Measurements from ENCODE around the gene NTM. TPM values are rescaled to one million over a fixed set of nuclear protein-coding genes. Genes with fewer than 3 reads are reported as not detected.

The NTM gene
- total and polyA plus RNA-seq, 2 of the 8 experiments (the other 6 are each of a cell fraction or from before 2014, with no cell fraction given), result 13.4 to 20.0 TPM

GRCh38 chr11:131622193-131622592, 251.8 kb downstream of the NTM start:
- H3K9me3 ChIP-seq (ENCODE audit: insufficient read depth in 2 of 2, low read depth in 1 of 2, low read length in 1 of 2), result no peaks in the 10 kb centered on the region
- no peak overlapping the region for H2BK5ac ChIP-seq (ENCODE audit: low read depth, low read length)
- WGBS, 2 experiments (ENCODE audit: extremely low coverage in 1 of 2, insufficient coverage in 1 of 2, insufficient read length in 1 of 2, insufficient replicate concordance in 2 of 2, low coverage in 1 of 2, low lambda C conversion rate in 2 of 2, missing lambda C conversion rate in 1 of 2), result 94% methylated on average over 8 of the region's 8 CpGs; no CpG with 5 or more reads in 1 of the 2 experiments
- ChIA-PET POLR2A (ENCODE audit: partially characterized antibody) (no interaction called here), CTCF (ENCODE audit: partially characterized antibody) (interaction anchor here (0.7 to 16.7 kb wide), 6 partner anchors 8 to 66 kb away, joined by 3 to 150 read pairs (median 8); no protein-coding TSS in a partner anchor)
- H2BK120ac ChIP-seq (replicated peaks; ENCODE audit: low read depth, low read length), result no peak overlapping the region
- H3K56ac ChIP-seq (replicated peaks; ENCODE audit: insufficient read length, low read depth, low read length), result no peak overlapping the region
- no peak for DNase-seq (ENCODE audit: low read depth in 1 of 2, low spot score in 2 of 2)
- H3K4ac ChIP-seq (replicated peaks; ENCODE audit: insufficient read length, low read depth, low read length), result no peak overlapping the region
- H3K4me1 ChIP-seq (replicated peaks in 1 of 4; ENCODE audit: control insufficient read depth in 3 of 4, insufficient read depth in 4 of 4, low read length in 3 of 4), result no peaks in the 10 kb centered on the region
- H3K79me1 ChIP-seq (ENCODE audit: low read depth, low read length), result no peaks in the 10 kb centered on the region
- H3K27ac ChIP-seq (ENCODE audit: low read depth, low read length), result no peak overlapping the region
- H3K4me3 ChIP-seq (ENCODE audit: extremely low read depth in 1 of 4, insufficient read depth in 2 of 4, low read depth in 3 of 4, low read length in 4 of 4), result no peak overlapping the region
- no peaks in the 10 kb centered on the region for H3K79me2 ChIP-seq (ENCODE audit: control insufficient read depth in 1 of 2, insufficient read depth in 2 of 2, low read length in 2 of 2)
- no peak overlapping the region for H3K4me2 ChIP-seq (ENCODE audit: insufficient read depth in 1 of 2, low read depth in 2 of 2, low read length in 2 of 2)
- H3K14ac ChIP-seq (ENCODE audit: insufficient read length), result no peak overlapping the region
- H3K23ac ChIP-seq (ENCODE audit: insufficient read length), result no peak overlapping the region
- no peaks in the 10 kb centered on the region for H3K27me3 ChIP-seq (replicated peaks in 1 of 4; ENCODE audit: control insufficient read depth in 3 of 4, extremely low read depth in 1 of 4, insufficient read depth in 3 of 4, low read length in 3 of 4)
- H3K23me2 ChIP-seq (ENCODE audit: low read depth, low read length), result no peaks in the 10 kb centered on the region
- no peak for FAIRE-seq
- H2AK5ac ChIP-seq (ENCODE audit: low read depth, low read length), result no peak overlapping the region
- H2BK15ac ChIP-seq (ENCODE audit: low read length), result no peak overlapping the region
- H4K91ac ChIP-seq (replicated peaks; ENCODE audit: insufficient read length, low read length), result no peak overlapping the region
- H4K5ac ChIP-seq (ENCODE audit: insufficient read length, low read depth, low read length), result no peak overlapping the region
- no peak overlapping the region for H4K8ac ChIP-seq (ENCODE audit: extremely low read depth, insufficient read depth, low read length)
- TF ChIP-seq POU5F1 (IDR thresholded peaks at IDR 0.05; ENCODE audit: low read depth, low read length) (no peak), RAD21 (IDR thresholded peaks at IDR 0.05 in 1 of 2, conservative IDR thresholded peaks at IDR 0.05 in 1 of 2; ENCODE audit: low read depth in 2 of 2, low read length in 2 of 2) (no peak), MAFK (IDR thresholded peaks at IDR 0.05; ENCODE audit: low read depth, low read length) (no peak), TEAD4 (IDR thresholded peaks at IDR 0.05; ENCODE audit: low read depth, low read length) (no peak), BCL11A (IDR thresholded peaks at IDR 0.05; ENCODE audit: low read depth in 2 of 2, low read length in 2 of 2) (no peak), JUN (IDR thresholded peaks at IDR 0.05; ENCODE audit: low read depth, low read length) (no peak), MAX (IDR thresholded peaks at IDR 0.05) (no peak), CTBP2 (IDR thresholded peaks at IDR 0.05; ENCODE audit: borderline replicate concordance, insufficient read depth, insufficient read length, low read length) (no peak), RBBP5 (IDR thresholded peaks at IDR 0.05; ENCODE audit: borderline replicate concordance, low read depth, low read length) (no peak)
- no peaks in the 10 kb centered on the region for H4K20me1 ChIP-seq (replicated peaks in 1 of 2; ENCODE audit: control insufficient read depth in 1 of 2, insufficient read depth in 2 of 2, low read length in 2 of 2)
- H2BK12ac ChIP-seq (ENCODE audit: low read depth, low read length), result no peak overlapping the region
- H2BK20ac ChIP-seq (ENCODE audit: low read length), result no peak overlapping the region
- no peak overlapping the region for H3K9ac ChIP-seq (replicated peaks in 1 of 4; ENCODE audit: extremely low read depth in 1 of 4, low read depth in 3 of 4, low read length in 3 of 4)
- H3K36me3 ChIP-seq (ENCODE audit: control insufficient read depth in 2 of 4, insufficient read depth in 4 of 4, low read length in 3 of 4), result no peaks in the 10 kb centered on the region; a peak in 1 of 8 replicates
- no peak overlapping the region for H3K18ac ChIP-seq (ENCODE audit: extremely low read depth, low read length)
- H2AFZ ChIP-seq (ENCODE audit: low read length), result no peak overlapping the region
